ENCODE results near the gene C1GALT1.

Gene C1GALT1

DNA sequence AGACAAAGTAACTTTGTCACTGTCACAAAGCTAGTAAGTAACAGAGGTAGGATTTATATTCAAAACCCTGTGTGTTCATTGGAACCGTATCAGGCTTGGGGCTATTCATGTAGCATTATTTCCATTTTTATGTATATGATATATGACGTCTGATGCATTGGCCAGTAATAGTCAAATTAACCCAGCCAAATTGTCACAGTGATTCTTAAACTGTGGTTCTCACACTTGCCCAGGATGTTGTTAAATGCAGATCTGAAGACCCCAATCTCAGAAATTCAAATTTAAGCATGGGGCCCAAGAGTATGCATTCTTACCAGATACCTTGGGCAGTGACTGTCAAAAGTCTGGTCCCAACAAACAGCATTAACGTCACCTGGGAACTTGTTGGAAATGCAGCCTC is 63.9 kb downstream of the C1GALT1 start (continued):
- TF ChIP-seq ZNF311 (tag by site-specific recombination; IDR thresholded peaks at IDR 0.05; ENCODE audit: borderline replicate concordance), result no peak
- TF ChIP-seq RBAK (tag by site-specific recombination; IDR thresholded peaks at IDR 0.05), result no peak
- TF ChIP-seq SP3 (tag by site-specific recombination; IDR thresholded peaks at IDR 0.05), result no peak
- no peak for TF ChIP-seq ZSCAN23 (tag by site-specific recombination; IDR thresholded peaks at IDR 0.05)
- TF ChIP-seq, protein P1, sequence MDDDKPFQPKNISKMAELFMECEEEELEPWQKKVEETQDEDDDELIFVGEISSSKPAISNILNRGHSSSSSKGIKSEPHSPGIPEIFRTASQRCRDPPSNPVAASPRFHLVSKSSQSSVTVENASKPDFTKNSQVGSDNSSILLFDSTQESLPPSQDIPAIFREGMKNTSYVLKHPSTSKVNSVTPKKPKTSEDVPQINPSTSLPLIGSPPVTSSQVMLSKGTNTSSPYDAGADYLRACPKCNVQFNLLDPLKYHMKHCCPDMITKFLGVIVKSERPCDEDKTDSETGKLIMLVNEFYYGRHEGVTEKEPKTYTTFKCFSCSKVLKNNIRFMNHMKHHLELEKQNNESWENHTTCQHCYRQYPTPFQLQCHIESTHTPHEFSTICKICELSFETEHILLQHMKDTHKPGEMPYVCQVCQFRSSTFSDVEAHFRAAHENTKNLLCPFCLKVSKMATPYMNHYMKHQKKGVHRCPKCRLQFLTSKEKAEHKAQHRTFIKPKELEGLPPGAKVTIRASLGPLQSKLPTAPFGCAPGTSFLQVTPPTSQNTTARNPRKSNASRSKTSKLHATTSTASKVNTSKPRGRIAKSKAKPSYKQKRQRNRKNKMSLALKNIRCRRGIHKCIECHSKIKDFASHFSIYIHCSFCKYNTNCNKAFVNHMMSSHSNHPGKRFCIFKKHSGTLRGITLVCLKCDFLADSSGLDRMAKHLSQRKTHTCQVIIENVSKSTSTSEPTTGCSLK (tag by site-specific recombination; IDR thresholded peaks at IDR 0.05), result no peak
- no peak for TF ChIP-seq ZNF221 (tag by site-specific recombination; IDR thresholded peaks at IDR 0.05; ENCODE audit: borderline replicate concordance)
- no peak for TF ChIP-seq ZNF585B (tag by site-specific recombination; IDR thresholded peaks at IDR 0.05)

DNA sequence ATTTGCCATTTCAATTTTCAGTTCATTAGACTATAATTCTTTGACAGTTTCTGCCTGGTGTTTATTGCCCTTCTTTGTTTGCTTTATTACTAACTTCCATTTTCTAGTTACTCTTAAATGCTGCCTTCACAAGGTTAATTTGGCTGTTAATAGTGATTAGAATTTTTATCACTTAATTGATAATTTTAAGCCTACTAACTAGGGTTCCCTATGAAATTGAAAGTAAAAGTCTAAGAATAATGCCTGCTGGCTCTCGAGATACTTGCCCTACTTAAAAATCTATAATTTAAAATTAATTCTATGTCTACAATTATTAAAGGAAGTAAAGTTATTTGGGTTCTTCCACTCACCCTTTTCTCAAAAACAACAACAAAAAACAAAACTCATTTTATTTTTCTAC is 65.3 kb downstream of the C1GALT1 start:
- POLR2A ChIA-PET, result no interaction called here
- Histone ChIP-seq H3K36me3 (ENCODE audit: control insufficient read depth in 2 of 2, insufficient read depth in 1 of 2, low read length in 2 of 2) (no peaks in the 10 kb centered on the region), H3K9me3 (ENCODE audit: control insufficient read depth, insufficient read depth, low read depth, low read length) (no peaks in the 10 kb centered on the region), H3K27ac (ENCODE audit: extremely low read depth, low read depth, low read length) (no peak overlapping the region), H3K4me1 (ENCODE audit: control insufficient read depth, insufficient read depth, low read length) (no peaks in the 10 kb centered on the region), H3K4me3 (ENCODE audit: low read depth, low read length) (no peak overlapping the region)
- CTCF ChIA-PET, result no interaction called here
- TF ChIP-seq, protein P2, sequence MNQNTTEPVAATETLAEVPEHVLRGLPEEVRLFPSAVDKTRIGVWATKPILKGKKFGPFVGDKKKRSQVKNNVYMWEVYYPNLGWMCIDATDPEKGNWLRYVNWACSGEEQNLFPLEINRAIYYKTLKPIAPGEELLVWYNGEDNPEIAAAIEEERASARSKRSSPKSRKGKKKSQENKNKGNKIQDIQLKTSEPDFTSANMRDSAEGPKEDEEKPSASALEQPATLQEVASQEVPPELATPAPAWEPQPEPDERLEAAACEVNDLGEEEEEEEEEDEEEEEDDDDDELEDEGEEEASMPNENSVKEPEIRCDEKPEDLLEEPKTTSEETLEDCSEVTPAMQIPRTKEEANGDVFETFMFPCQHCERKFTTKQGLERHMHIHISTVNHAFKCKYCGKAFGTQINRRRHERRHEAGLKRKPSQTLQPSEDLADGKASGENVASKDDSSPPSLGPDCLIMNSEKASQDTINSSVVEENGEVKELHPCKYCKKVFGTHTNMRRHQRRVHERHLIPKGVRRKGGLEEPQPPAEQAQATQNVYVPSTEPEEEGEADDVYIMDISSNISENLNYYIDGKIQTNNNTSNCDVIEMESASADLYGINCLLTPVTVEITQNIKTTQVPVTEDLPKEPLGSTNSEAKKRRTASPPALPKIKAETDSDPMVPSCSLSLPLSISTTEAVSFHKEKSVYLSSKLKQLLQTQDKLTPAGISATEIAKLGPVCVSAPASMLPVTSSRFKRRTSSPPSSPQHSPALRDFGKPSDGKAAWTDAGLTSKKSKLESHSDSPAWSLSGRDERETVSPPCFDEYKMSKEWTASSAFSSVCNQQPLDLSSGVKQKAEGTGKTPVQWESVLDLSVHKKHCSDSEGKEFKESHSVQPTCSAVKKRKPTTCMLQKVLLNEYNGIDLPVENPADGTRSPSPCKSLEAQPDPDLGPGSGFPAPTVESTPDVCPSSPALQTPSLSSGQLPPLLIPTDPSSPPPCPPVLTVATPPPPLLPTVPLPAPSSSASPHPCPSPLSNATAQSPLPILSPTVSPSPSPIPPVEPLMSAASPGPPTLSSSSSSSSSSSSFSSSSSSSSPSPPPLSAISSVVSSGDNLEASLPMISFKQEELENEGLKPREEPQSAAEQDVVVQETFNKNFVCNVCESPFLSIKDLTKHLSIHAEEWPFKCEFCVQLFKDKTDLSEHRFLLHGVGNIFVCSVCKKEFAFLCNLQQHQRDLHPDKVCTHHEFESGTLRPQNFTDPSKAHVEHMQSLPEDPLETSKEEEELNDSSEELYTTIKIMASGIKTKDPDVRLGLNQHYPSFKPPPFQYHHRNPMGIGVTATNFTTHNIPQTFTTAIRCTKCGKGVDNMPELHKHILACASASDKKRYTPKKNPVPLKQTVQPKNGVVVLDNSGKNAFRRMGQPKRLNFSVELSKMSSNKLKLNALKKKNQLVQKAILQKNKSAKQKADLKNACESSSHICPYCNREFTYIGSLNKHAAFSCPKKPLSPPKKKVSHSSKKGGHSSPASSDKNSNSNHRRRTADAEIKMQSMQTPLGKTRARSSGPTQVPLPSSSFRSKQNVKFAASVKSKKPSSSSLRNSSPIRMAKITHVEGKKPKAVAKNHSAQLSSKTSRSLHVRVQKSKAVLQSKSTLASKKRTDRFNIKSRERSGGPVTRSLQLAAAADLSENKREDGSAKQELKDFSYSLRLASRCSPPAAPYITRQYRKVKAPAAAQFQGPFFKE (tag by site-specific recombination; IDR thresholded peaks at IDR 0.05; ENCODE audit: borderline replicate concordance), result no peak
- no peak for TF ChIP-seq ZNF555 (tag by site-specific recombination; conservative IDR thresholded peaks at IDR 0.05)
- TF ChIP-seq ZNF707 (tag by site-specific recombination; IDR thresholded peaks at IDR 0.05), result no peak
- no peak for TF ChIP-seq ZNF324 (tag by site-specific recombination; IDR thresholded peaks at IDR 0.05)
- TF ChIP-seq, protein P3, sequence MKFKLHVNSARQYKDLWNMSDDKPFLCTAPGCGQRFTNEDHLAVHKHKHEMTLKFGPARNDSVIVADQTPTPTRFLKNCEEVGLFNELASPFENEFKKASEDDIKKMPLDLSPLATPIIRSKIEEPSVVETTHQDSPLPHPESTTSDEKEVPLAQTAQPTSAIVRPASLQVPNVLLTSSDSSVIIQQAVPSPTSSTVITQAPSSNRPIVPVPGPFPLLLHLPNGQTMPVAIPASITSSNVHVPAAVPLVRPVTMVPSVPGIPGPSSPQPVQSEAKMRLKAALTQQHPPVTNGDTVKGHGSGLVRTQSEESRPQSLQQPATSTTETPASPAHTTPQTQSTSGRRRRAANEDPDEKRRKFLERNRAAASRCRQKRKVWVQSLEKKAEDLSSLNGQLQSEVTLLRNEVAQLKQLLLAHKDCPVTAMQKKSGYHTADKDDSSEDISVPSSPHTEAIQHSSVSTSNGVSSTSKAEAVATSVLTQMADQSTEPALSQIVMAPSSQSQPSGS (tag by site-specific recombination; IDR thresholded peaks at IDR 0.05; ENCODE audit: low read depth), result no peak

DNA sequence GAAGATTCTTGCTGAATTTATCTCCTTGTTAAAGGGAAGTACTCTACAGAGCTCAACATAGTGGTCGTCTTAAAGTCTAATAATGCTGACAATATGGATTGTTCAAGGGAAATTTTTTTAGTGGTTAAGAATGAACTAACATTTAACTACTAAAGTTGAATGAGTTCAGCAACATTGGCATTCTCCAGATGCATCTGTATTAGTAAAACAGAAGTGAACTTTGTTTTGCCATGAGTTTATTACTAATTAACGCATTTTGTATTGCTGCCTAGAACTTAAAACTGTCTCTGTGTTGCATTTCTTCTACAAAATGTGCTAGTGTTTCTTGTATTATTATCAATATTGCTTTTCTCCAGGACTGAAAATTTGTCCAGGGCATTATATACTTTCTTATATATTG is 67.5 kb downstream of the C1GALT1 start:
- Histone ChIP-seq H3K27ac (ENCODE audit: extremely low read depth, low read depth, low read length) (no peak overlapping the region), H3K4me1 (ENCODE audit: control insufficient read depth, insufficient read depth, low read length) (no peaks in the 10 kb centered on the region), H3K9me3 (ENCODE audit: control insufficient read depth, insufficient read depth, low read depth, low read length) (no peaks in the 10 kb centered on the region), H3K4me3 (ENCODE audit: low read depth, low read length) (no peak overlapping the region), H3K36me3 (ENCODE audit: control insufficient read depth in 2 of 2, insufficient read depth in 1 of 2, low read length in 2 of 2) (no peaks in the 10 kb centered on the region)
- ChIA-PET CTCF (interaction anchor here (0.7 kb wide), 1 partner anchor 14 kb away, joined by 3 read pairs; no protein-coding TSS in a partner anchor), POLR2A (no interaction called here)
- TF ChIP-seq YY2 (tag by site-specific recombination; IDR thresholded peaks at IDR 0.05) (no peak), GFI1B (tag by site-specific recombination; IDR thresholded peaks at IDR 0.05) (no peak), PRDM1 (tag by site-specific recombination; IDR thresholded peaks at IDR 0.05) (no peak), TCF7L2 (IDR thresholded peaks at IDR 0.05; ENCODE audit: borderline replicate concordance, low read depth, low read length) (no peak), ZBTB48 (tag by site-specific recombination; IDR thresholded peaks at IDR 0.05) (no peak), YY1 (tag by site-specific recombination; IDR thresholded peaks at IDR 0.05) (no peak), ZNF335 (tag by site-specific recombination; conservative IDR thresholded peaks at IDR 0.05) (no peak)
- TF ChIP-seq, protein P4, sequence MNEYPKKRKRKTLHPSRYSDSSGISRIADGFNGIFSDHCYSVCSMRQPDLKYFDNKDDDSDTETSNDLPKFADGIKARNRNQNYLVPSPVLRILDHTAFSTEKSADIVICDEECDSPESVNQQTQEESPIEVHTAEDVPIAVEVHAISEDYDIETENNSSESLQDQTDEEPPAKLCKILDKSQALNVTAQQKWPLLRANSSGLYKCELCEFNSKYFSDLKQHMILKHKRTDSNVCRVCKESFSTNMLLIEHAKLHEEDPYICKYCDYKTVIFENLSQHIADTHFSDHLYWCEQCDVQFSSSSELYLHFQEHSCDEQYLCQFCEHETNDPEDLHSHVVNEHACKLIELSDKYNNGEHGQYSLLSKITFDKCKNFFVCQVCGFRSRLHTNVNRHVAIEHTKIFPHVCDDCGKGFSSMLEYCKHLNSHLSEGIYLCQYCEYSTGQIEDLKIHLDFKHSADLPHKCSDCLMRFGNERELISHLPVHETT (tag by site-specific recombination; IDR thresholded peaks at IDR 0.05), result no peak

Data from HEK293 (cell line).